DOHH2 (cell line): ENCODE measurements around the gene PTPN9.

Source experiments
- H3F3A ChIP-seq: fragments of 200-600 bp; sonication (generic), shearing (Covaris generic); 2 replicates; pipeline ENCODE4 v1.6.0; 2016; ENCODE audit warnings: antibody characterized with exemption, mild to moderate bottlenecking; ENCODE audit not compliant: control insufficient read depth, insufficient read depth
- H3K27ac ChIP-seq: fragments of 200-600 bp; sonication (generic); 2 replicates; pipeline ENCODE4 v1.5.1; 2014; ENCODE audit warnings: low read depth, mild to moderate bottlenecking, low read length, moderate library complexity
- H3K27me3 ChIP-seq: fragments of 200-600 bp; sonication (generic); 2 replicates; pipeline ENCODE4 v1.6.1; 2014; ENCODE audit warnings: mild to moderate bottlenecking, low read length, mixed read lengths; ENCODE audit not compliant: control insufficient read depth
- H3K36me3 ChIP-seq: fragments of 200-600 bp; sonication (generic); 2 replicates; pipeline ENCODE4 v1.6.1; 2014; ENCODE audit warnings: mild to moderate bottlenecking, low read length, moderate library complexity, mixed read lengths; ENCODE audit not compliant: control insufficient read depth
- H3K4me1 ChIP-seq: fragments of 200-600 bp; sonication (generic); 2 replicates; pipeline ENCODE4 v1.6.1; 2014; ENCODE audit warnings: mild to moderate bottlenecking, low read length, mixed read lengths; ENCODE audit not compliant: control insufficient read depth
- H3K4me2 ChIP-seq: fragments of 200-600 bp; sonication (generic); 2 replicates; pipeline ENCODE4 v1.6.0; 2014; ENCODE audit warnings: mild to moderate bottlenecking, low read length, moderate library complexity
- H3K4me3 ChIP-seq: fragments of 200-600 bp; sonication (generic); 2 replicates; pipeline ENCODE4 v1.5.1; 2014; ENCODE audit warnings: mild to moderate bottlenecking, low read length, mixed read lengths
- H3K79me2 ChIP-seq: fragments of 200-600 bp; sonication (generic); 2 replicates; pipeline ENCODE4 v1.6.1; 2014; ENCODE audit warnings: mild to moderate bottlenecking, low read length, mixed read lengths; ENCODE audit not compliant: control insufficient read depth
- H3K9me2 ChIP-seq: fragments of 200-600 bp; sonication (generic); replicated peaks from 2 replicates; pipeline ENCODE4 v1.6.1; 2014; ENCODE audit warnings: mild to moderate bottlenecking, low read length, mixed read lengths; ENCODE audit not compliant: control insufficient read depth
- H3K9me3 ChIP-seq: fragments of 200-600 bp; sonication (generic); 2 replicates; pipeline ENCODE4 v1.6.1; 2014; ENCODE audit warnings: antibody characterized with exemption, low read length, mixed read lengths; ENCODE audit not compliant: control insufficient read depth, insufficient read depth
- H4K20me1 ChIP-seq: fragments of 200-600 bp; sonication (generic); 2 replicates; pipeline ENCODE4 v1.6.0; 2014; ENCODE audit warnings: low read depth, mild to moderate bottlenecking, antibody characterized with exemption, low read length, moderate library complexity; ENCODE audit not compliant: control insufficient read depth, insufficient read depth
- EZH2phosphoT487 ChIP-seq: fragments of 200-600 bp; sonication (generic); IDR thresholded peaks from 2 replicates; pipeline ENCODE4 v1.6.1; 2017; ENCODE audit warnings: borderline replicate concordance, mild to moderate bottlenecking, antibody characterized with exemption, low read length, moderate library complexity, mixed read lengths
- TF ChIP-seq, protein P1 (sequence below): fragments of 200-600 bp; sonication (generic); IDR thresholded peaks from one replicate; pipeline ENCODE4 v1.5.1; 2014; ENCODE audit warnings: antibody characterized with exemption, mild to moderate bottlenecking, low read depth, low read length; ENCODE audit not compliant: poor library complexity, severe bottlenecking

Gene PTPN9

GRCh38 chr15:75554717-75555116 is 24.4 kb downstream of the PTPN9 start:
- H3K9me3 ChIP-seq: no peaks in the 10 kb centered on the region
- no peaks in the 10 kb centered on the region for H3F3A ChIP-seq
- peaks cover 58% of the 10 kb centered on the region for H3K79me2 ChIP-seq
- no peak for TF ChIP-seq EZH2phosphoT487
- TF ChIP-seq, protein P1, sequence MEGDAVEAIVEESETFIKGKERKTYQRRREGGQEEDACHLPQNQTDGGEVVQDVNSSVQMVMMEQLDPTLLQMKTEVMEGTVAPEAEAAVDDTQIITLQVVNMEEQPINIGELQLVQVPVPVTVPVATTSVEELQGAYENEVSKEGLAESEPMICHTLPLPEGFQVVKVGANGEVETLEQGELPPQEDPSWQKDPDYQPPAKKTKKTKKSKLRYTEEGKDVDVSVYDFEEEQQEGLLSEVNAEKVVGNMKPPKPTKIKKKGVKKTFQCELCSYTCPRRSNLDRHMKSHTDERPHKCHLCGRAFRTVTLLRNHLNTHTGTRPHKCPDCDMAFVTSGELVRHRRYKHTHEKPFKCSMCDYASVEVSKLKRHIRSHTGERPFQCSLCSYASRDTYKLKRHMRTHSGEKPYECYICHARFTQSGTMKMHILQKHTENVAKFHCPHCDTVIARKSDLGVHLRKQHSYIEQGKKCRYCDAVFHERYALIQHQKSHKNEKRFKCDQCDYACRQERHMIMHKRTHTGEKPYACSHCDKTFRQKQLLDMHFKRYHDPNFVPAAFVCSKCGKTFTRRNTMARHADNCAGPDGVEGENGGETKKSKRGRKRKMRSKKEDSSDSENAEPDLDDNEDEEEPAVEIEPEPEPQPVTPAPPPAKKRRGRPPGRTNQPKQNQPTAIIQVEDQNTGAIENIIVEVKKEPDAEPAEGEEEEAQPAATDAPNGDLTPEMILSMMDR: no peak
- H3K4me1 ChIP-seq: no peaks in the 10 kb centered on the region
- no peaks in the 10 kb centered on the region for H3K9me2 ChIP-seq
- no peak overlapping the region for H3K4me2 ChIP-seq
- H4K20me1 ChIP-seq: no peaks in the 10 kb centered on the region
- H3K27ac ChIP-seq: no peak overlapping the region
- no peaks in the 10 kb centered on the region for H3K27me3 ChIP-seq
- H3K4me3 ChIP-seq: no peak overlapping the region
- no peaks in the 10 kb centered on the region for H3K36me3 ChIP-seq

GRCh38 chr15:75553659-75554058 is 25.5 kb downstream of the PTPN9 start:
- no peaks in the 10 kb centered on the region for H4K20me1 ChIP-seq
- H3K4me2 ChIP-seq: no peak overlapping the region
- H3K4me3 ChIP-seq: no peak overlapping the region
- H3F3A ChIP-seq: no peaks in the 10 kb centered on the region
- H3K9me2 ChIP-seq: no peaks in the 10 kb centered on the region
- no peaks in the 10 kb centered on the region for H3K27me3 ChIP-seq
- H3K27ac ChIP-seq: no peak overlapping the region
- H3K79me2 ChIP-seq: peaks cover 65% of the 10 kb centered on the region
- H3K36me3 ChIP-seq: no peaks in the 10 kb centered on the region
- no peak for TF ChIP-seq EZH2phosphoT487
- TF ChIP-seq, protein P1: no peak
- no peaks in the 10 kb centered on the region for H3K4me1 ChIP-seq
- H3K9me3 ChIP-seq: no peaks in the 10 kb centered on the region

DNA sequence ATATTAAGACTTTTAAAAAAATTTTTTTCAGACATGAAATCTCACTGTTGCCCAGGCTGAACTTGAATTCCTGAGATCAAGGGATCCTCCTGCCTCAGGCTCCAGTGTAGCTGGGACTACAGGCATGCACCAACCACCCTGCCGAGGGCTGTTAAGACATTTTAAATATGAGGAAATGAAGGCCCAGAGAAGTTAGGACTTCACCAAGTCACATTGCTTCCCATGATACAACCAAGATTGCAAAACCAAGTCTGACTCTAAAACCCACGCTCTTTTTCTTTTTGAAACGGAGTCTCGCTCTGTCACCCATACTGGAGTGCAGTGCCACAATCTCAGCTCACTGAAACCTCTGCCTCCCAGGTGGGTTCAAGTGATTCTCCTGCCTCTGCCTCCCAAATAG is 28.0 kb downstream of the PTPN9 start:
- no peak overlapping the region for H3K4me3 ChIP-seq
- H3K27me3 ChIP-seq: no peaks in the 10 kb centered on the region
- H3F3A ChIP-seq: no peaks in the 10 kb centered on the region
- no peak overlapping the region for H3K27ac ChIP-seq
- TF ChIP-seq, protein P1: no peak
- TF ChIP-seq EZH2phosphoT487: no peak
- no peaks in the 10 kb centered on the region for H4K20me1 ChIP-seq
- no peaks in the 10 kb centered on the region for H3K36me3 ChIP-seq
- H3K4me1 ChIP-seq: no peaks in the 10 kb centered on the region
- H3K79me2 ChIP-seq: peaks cover 71% of the 10 kb centered on the region
- H3K9me3 ChIP-seq: no peaks in the 10 kb centered on the region
- H3K9me2 ChIP-seq: no peaks in the 10 kb centered on the region
- H3K4me2 ChIP-seq: no peak overlapping the region
